HG03442 (cell line): ENCODE measurements around the gene PARD3.

Experiments
- ATAC-seq: cut with Tn5 transposase; IDR thresholded peaks from one replicate; pipeline ENCODE4 v1.9.1; 2021; ENCODE audit warnings: mild to moderate bottlenecking, moderate library complexity; ENCODE audit not compliant: unreplicated experiment

Gene PARD3

GRCh38 chr10:34244756-34245484, 570.2 kb downstream of the PARD3 start:
- no peak for ATAC-seq

GRCh38 chr10:34241226-34242000, 573.7 kb downstream of the PARD3 start:
- ATAC-seq = no peak

- ATAC-seq = no peak
These were observed 575.1 kb downstream of the PARD3 start for GRCh38 chr10:34240039-34240438.

- ATAC-seq = no peak
These were observed 577.1 kb downstream of the PARD3 start for GRCh38 chr10:34237898-34238455.

GRCh38 chr10:34236931-34237330, 578.2 kb downstream of the PARD3 start:
- ATAC-seq = no peak

GRCh38 chr10:34235164-34235832, 579.8 kb downstream of the PARD3 start:
- no peak for ATAC-seq

- no peak for ATAC-seq
These were observed 582.6 kb downstream of the PARD3 start for GRCh38 chr10:34232481-34232880.

- no peak for ATAC-seq
These were observed 583.5 kb downstream of the PARD3 start for GRCh38 chr10:34231441-34232180.

- ATAC-seq = no peak
These were observed 585.2 kb downstream of the PARD3 start for GRCh38 chr10:34229917-34230316.

GRCh38 chr10:34228066-34228465, 587.0 kb downstream of the PARD3 start:
- ATAC-seq = no peak

GRCh38 chr10:34224639-34225038, 590.5 kb downstream of the PARD3 start:
- ATAC-seq = no peak

GRCh38 chr10:34223658-34224057, 591.4 kb downstream of the PARD3 start:
- ATAC-seq = no peak

- ATAC-seq = no peak
These were observed 592.7 kb downstream of the PARD3 start for GRCh38 chr10:34222359-34222758.

- ATAC-seq = no peak
These were observed 595.1 kb downstream of the PARD3 start for GRCh38 chr10:34219753-34220548.

GRCh38 chr10:34217524-34217923, 597.6 kb downstream of the PARD3 start:
- ATAC-seq = no peak

GRCh38 chr10:34216348-34216945, 598.6 kb downstream of the PARD3 start:
- no peak for ATAC-seq

GRCh38 chr10:34213805-34214197, 601.3 kb downstream of the PARD3 start:
- ATAC-seq = no peak

GRCh38 chr10:34213193-34213804, 601.8 kb downstream of the PARD3 start:
- ATAC-seq = no peak

- no peak for ATAC-seq
These were observed 607.8 kb downstream of the PARD3 start for GRCh38 chr10:34207343-34207742.
